NCI-H1048 (cell line): ENCODE measurements around the gene YWHAG.
"Not testable (repeated sequence)": the region's sequence is repeated elsewhere in the genome, so short reads cannot be mapped to it uniquely, and the experiment has no call there.

ENCODE experiments used
- DNase-seq: peaks from one replicate; lab custom pipeline; 2025; lab: John Stamatoyannopoulos, UW

The YWHAG gene

DNA sequence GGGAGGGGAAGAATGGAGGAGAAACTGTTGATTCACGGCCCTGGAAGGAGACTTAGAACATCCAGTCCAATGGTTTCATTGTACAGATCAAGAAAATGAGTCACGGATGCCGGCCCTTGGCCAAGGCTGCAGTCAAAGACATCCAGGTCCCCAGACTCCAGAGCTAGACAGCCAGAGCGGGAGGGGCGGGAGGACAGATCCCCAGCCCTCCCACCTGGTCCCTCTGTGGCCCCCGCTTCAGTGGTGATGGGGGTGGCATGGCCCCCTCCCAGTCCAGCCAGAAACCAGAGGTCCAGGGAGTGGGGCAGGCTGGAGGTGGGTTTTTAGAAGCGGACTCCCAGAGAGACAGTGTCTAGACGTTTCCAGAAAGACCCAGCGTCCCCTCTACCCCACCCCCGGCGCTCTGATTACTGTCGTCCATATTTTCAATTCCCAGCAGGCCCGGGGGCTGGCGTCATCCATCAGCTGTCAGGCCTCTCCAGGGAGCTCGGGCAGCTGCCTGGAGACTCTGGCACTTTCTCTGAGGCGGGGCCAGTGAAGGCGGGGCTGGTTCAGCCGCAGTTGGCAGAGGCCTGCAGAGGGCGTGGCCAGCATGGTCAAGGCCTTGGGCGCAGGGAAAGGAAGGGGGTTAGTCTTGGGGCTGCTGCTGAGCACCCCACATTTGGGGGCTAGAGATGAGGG, 64.3 kb downstream of the YWHAG start:
- peak; percentile 26 for DNase-seq

GRCh38 chr7:76293407-76293901, 65.3 kb downstream of the YWHAG start:
- no peak for DNase-seq

GRCh38 chr7:76292911-76293310, 65.9 kb downstream of the YWHAG start:
- DNase-seq: not testable (repeated sequence)

- no peak for DNase-seq
These were observed 66.6 kb downstream of the YWHAG start for GRCh38 chr7:76292213-76292573.

DNA sequence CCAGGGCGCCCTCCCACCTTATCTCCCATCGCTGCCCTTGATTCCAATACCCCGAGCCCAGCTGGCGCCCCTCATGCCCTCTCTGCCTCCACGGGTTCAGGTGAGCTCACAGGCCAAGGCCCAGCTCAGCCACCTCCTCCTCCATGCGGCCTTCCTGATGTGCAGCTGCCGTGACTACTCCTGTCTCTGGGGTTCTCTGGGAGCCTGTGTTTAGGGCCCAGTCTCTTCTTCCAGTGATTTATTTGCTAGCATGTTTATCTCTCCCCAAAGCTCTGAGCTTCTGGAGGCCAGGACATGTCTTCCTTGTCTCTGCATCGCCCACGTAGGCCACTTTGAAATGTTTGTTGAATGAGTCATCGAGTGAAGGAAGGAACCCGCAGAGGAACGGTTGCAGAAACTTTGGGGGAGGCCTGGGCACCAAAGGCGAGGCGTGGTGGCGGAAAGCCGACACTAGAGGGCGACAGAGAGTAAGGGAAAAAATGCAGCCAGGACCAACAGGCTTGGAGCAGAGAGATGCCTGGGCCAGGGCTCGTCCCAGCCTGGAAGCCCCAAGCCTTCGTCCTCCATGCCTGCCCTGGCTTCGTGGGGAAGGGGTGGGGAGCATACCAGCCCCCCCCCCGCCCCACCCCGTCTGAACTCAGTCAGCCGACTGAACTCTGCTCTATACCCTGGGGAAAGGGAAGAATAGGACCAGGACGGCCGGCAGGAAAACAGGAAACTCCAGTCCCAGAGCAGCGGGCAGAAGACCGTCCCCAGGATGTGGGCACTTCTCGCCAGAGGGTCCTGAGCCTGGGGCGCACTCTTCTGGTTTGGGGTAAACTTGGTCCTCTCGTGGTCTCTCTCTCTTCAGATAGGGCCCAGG, 67.2 kb downstream of the YWHAG start:
- DNase-seq: peak; percentile 39

GRCh38 chr7:76290847-76291350, 67.9 kb downstream of the YWHAG start:
- DNase-seq: not testable (repeated sequence)

GRCh38 chr7:76286842-76287403, 71.9 kb downstream of the YWHAG start:
- no peak for DNase-seq

DNA sequence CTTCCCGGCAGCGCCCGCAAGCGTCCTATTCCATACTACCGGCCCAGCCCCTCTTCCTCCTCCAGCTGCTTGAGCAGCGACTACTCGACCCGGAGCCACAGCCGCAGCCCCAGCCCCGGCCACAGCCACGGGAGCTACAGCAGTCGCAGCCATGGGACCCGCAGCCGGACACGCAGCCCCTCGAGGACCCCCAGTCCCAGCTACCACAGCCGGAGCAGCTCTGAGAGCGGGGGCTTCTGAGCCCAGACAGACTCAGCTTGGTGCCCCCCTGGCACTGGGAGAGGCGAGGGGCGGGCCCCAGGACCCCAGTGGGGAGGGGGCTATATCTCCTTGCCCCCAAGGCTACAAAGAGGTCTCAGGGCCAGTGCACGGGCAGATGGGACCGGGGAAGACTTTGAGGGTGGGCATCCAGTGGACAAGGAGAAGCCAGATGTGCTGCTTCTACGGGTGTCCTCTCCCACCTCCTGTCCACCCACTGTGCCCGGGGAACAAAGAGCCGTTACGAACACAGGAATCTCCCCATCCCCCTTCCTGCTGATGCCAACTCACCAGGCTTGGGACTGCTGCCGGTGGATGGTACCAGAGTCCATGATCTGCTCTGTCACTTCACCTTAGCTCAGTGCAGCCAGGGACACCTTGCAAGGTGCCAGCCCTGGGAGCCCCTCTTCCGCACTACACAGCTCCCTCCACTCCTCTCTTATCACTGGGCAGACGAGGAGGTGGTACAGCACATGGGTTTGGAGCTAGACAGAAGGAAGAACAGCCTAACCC, 73.0 kb downstream of the YWHAG start:
- DNase-seq: no peak

- no peak for DNase-seq
These were observed 75.3 kb downstream of the YWHAG start for GRCh38 chr7:76283254-76284159.

DNA sequence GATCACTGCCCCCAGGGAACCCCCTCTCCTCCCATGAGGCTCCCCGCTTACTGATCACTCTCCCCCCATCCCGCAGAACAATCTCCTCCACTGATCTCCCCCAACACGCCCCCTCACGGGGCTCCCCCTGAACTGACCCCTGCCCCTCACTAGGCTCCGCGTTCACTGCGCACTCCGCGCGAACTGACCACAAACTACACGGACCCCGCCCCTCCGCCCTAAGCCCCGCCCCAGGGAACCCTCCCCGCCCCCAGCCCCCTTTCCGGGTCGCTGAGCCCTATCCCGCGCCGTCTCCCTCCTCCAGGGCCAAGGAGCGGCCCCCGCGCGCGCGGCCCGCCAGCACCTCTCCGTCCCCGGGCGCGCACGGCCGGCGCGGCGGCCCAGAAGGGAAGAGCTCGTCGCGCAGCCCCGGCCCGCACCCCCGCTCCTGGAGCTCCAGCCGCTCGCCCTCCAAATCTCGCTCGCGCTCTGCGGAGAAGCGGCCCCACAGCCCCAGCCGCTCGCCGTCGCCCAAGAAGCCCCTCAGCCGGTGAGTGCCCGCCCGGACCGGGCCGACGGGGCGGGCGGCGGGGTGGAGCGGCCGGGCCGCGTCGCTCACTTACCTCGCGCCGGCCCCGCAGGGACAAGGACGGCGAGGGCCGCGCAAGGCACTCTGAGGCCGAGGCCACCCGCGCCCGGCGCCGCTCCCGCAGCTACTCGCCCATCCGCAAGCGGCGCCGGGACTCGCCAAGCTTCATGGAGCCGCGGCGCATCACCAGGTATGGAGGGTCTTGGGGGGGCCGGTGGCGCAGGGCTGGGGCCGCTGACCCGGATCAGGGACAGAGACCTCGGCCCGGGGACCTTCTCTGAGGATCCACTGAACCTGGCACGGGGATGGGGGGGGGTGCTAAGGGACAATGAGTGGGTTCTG, 76.2 kb downstream of the YWHAG start:
- DNase-seq: no peak

DNA sequence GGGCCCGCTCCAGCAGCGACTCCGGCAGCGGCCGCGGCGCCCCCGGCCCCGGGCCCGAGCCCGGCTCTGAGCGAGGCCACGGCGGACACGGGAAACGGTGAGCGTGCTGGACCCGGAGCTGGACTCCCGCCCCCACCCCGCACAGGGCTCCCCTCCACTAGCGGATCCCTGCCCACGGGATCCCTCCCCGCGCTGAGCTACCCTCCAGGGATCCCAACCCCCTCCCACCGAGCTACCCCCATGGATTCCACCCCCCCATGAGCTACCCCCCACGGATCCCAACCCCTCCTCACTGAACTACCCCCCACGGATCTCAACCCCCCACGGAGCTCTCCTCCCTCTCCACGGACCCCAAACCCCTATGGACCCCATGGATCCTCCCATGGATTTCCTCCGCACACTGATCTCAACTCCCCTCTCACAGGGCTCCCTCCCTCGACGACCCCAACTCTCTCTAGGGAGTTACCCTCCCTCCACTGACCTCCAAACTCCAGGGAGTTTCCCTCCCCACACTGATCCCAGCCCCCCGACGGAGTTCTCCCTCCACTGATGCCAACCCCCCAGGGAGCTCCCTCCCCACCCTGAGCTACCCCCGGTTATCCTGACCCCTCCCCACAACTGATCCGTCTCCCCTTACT, 77.0 kb downstream of the YWHAG start:
- no peak for DNase-seq

- DNase-seq: no peak
These were observed 77.6 kb downstream of the YWHAG start for GRCh38 chr7:76281006-76281705.

DNA sequence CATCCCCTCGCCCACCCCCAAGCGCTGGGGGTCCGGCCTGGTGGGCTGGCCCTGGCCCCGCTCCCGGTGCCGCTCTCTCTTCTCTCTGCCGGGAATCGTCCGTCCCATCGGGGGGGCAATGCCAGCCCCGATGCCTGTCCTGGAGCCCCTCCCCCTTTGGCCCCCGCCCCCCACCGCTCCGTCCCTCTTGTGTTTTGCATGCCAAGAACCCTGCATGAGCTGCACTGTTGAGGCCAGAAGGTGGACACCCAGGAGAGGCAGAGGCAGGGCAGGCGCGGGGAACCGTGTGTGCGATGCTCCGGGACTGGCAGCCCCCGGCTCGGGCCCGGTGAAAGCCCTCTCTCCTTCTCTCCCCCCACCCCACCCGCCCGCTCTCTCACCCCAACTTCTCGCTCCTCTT, 78.4 kb downstream of the YWHAG start:
- DNase-seq: no peak

GRCh38 chr7:76278540-76278939, 80.3 kb downstream of the YWHAG start:
- no peak for DNase-seq
